ENCODE data around the gene TMC6. TPM values are rescaled to one million over a fixed set of nuclear protein-coding genes. Genes with fewer than 3 reads are reported as not detected.

Gene TMC6
- total and polyA plus RNA-seq, 2 of the 4 experiments (the other 2 are of a cell fraction), result 0.19 TPM; not detected in 1

- CTCF ChIA-PET, result no interaction called here
- peak within 1 kb of the TSS; percentile 40; the same call in 1 of the 2 replicates for H2BK120ac ChIP-seq (ENCODE audit: low read depth, low read length)
Observed at GRCh38 chr17:78168242-78168902, 39.8 kb upstream of the TMC6 start, which contains the start of gene SYNGR2. Gene SYNGR2 (plus strand): TSS chr17:78168581. CDS start chr17:78168617, 36 bp downstream.

More at GRCh38 chr17:78168242-78168902, 39.8 kb upstream of the TMC6 start, which contains the start of gene SYNGR2:
- H2AK9ac ChIP-seq (replicated peaks; ENCODE audit: low read depth, low read length, poor library complexity), result peak within 1 kb of the TSS; percentile 81
- peak; percentile 28 for DNase-seq
- H2AFZ ChIP-seq (replicated peaks; ENCODE audit: low read length, poor library complexity), result peak within 1 kb of the TSS; percentile 97
- H3K9me3 ChIP-seq (ENCODE audit: control insufficient read depth, insufficient read depth, low read length), result no peaks in the 10 kb centered on the region
- POLR2A ChIA-PET (ENCODE audit: unreplicated experiment), result no interaction called here
- H3K9me1 ChIP-seq (ENCODE audit: insufficient read depth, low read length), result peaks cover 8% of the 10 kb centered on the region; the same call in 1 of the 2 replicates
- peak within 1 kb of the TSS; percentile 82 for H3K4me2 ChIP-seq (ENCODE audit: low read depth, low read length)
- H3K36me3 ChIP-seq (ENCODE audit: control insufficient read depth, insufficient read depth, low read length), result no peaks in the 10 kb centered on the region
- H3K4ac ChIP-seq (ENCODE audit: low read depth, low read length), result peak within 1 kb of the TSS; percentile 69
- H3K9ac ChIP-seq (ENCODE audit: low read depth, low read length), result peak within 1 kb of the TSS; percentile 63
- H2BK5ac ChIP-seq (ENCODE audit: low read depth, low read length, poor library complexity, severe bottlenecking), result no peak within 1 kb of the TSS
- ATAC-seq (ENCODE audit: low read depth), result peak; percentile 79
- H4K5ac ChIP-seq (ENCODE audit: low read depth, low read length), result peak within 1 kb of the TSS; percentile 33
- TF ChIP-seq CHD1 (IDR thresholded peaks at IDR 0.05; ENCODE audit: low read depth, low read length) (no peak), POLR2A (IDR thresholded peaks at IDR 0.05; ENCODE audit: low read depth, low read length) (peak; percentile 39; the same call in 1 of the 2 replicates), MAZ (IDR thresholded peaks at IDR 0.05; ENCODE audit: borderline replicate concordance, low read depth, low read length) (peak; percentile 71; the same call in 1 of the 2 replicates)
- H3K27ac ChIP-seq (ENCODE audit: insufficient read depth, low read length), result peak within 1 kb of the TSS; percentile 6; the same call in 1 of the 2 replicates
- H3K27me3 ChIP-seq (ENCODE audit: control insufficient read depth, insufficient read depth, low read length), result no peaks in the 10 kb centered on the region
- no peak within 1 kb of the TSS for H4K91ac ChIP-seq (ENCODE audit: insufficient read depth, low read depth, low read length)
- H3K14ac ChIP-seq (replicated peaks; ENCODE audit: low read depth, low read length), result peak within 1 kb of the TSS; percentile 20; the same call in 1 of the 2 replicates
- BruUV-seq (replicated peaks), result no TSS peak
- dilution Hi-C loops (cut with HindIII; ENCODE audit: low sequenced_read_pairs, unreplicated experiment) (no loop called here), in situ Hi-C loops (cut with MboI; ENCODE audit: low sequenced_read_pairs) (no loop called here), intact Hi-C loops (cut with micrococcal nuclease) (no loop called here)
- no peak within 1 kb of the TSS for H3K56ac ChIP-seq (ENCODE audit: extremely low read depth, insufficient read depth, low read length)
- 0% methylated on average over 11 of the region's 84 CpGs; no CpG with 5 or more reads in 1 of the 2 experiments for WGBS, 2 experiments (ENCODE audit: extremely low coverage in 2 of 2, insufficient read length in 1 of 2)
- no peak within 1 kb of the TSS; the same call in 1 of the 2 replicates for H3K23ac ChIP-seq (ENCODE audit: low read depth, low read length)
- peak within 1 kb of the TSS; percentile 75 to 94; a peak in 2 of 4 replicates for H4K8ac ChIP-seq (ENCODE audit: low read depth in 2 of 2, low read length in 2 of 2)
- H2BK20ac ChIP-seq (ENCODE audit: low read depth, low read length), result no peak within 1 kb of the TSS
- H2AK5ac ChIP-seq (ENCODE audit: low read depth, low read length), result peak within 1 kb of the TSS; percentile 65
- peak within 1 kb of the TSS; percentile 42; the same call in 1 of the 2 replicates for H3K18ac ChIP-seq (ENCODE audit: low read depth, low read length)
- peaks cover 0 to 23% of the 10 kb centered on the region in 2 experiments; a peak in 2 of 4 replicates for H3K79me1 ChIP-seq (ENCODE audit: low read depth in 1 of 2, low read length in 2 of 2)
- H3K4me3 ChIP-seq (ENCODE audit: insufficient read depth, low read depth, low read length), result peak within 1 kb of the TSS; percentile 92
- peaks cover 6% of the 10 kb centered on the region; the same call in 1 of the 2 replicates for H4K20me1 ChIP-seq (ENCODE audit: insufficient read depth, low read length)
- no peak within 1 kb of the TSS for H2BK15ac ChIP-seq (ENCODE audit: low read depth, low read length)
- peaks cover 12% of the 10 kb centered on the region for H3K4me1 ChIP-seq (ENCODE audit: control insufficient read depth, insufficient read depth, low read length)

Measured in IMR-90 (cell line).